Hematopoietic multipotent progenitor cell treated with erythropoietin and hydrocortisone succinate and interleukin-3 and kit ligand, for 8 days (in vitro differentiated cells): ENCODE measurements around the gene TDRD9.

ENCODE experiments used
- DNase-seq: peaks from one replicate; pipeline ENCODE4 v3.0.0-alpha.2; 2015

Gene TDRD9

GRCh38 chr14:103925316-103925715, 2.9 kb upstream of the TDRD9 start:
- DNase-seq, result peak; percentile 19

- DNase-seq, result no peak
Observed at GRCh38 chr14:103927566-103927965, 690 bp upstream of the TDRD9 start.

- DNase-seq, result no peak
Observed at GRCh38 chr14:103930051-103930604, 1.9 kb downstream of the TDRD9 start.

DNA sequence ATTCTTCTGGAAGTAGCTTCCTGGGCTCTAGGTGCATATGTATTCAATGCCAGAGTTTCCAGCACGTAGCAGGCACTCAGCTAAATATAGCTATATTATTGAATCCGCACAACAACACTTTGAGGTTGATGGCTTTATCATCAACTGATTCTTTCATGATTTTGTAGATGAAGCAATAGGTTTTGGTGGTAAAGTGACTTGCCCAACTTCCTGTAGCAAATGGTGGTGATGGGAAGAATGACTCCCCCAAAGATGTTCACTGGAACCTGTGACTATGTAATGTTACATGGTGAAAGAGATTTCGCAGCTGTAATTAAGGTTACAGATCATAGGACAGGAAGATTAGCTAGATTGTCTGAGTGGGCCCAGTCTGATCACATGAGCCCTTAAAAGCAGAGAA, 3.2 kb downstream of the TDRD9 start:
- DNase-seq, result peak; percentile 15

DNA sequence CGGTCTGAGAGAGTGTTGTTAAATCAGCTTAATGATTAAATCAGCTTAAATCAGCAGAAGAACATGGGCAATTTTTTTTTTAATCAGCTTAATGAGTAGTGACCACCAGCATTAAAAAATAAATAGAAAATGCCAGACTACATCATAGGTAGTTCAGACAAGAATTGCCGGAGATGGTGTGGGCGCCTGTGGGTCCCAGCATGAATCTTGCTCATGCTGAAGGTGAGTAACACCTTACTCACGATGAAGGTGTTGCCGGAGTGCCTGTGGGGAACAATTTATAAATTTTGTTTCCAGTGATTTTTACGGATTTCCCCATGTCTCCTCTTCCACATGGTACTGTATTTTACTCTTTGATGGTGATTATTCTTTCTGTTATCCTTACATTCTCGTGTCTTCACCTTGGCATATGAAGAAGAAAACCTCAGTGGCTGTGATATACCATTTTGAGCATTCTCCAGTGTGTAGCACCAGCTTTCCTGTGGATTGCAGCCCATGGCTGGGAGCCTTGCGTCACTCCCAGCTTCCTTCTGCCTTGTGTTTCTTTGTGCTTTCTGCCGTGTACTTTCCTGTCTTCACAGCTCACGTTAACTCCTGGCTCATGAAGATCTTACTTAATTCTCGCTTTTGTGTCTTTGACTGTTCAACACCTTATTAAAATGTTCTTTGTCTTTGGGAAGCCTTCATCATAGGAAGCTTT, 4.7 kb downstream of the TDRD9 start:
- no peak for DNase-seq

DNA sequence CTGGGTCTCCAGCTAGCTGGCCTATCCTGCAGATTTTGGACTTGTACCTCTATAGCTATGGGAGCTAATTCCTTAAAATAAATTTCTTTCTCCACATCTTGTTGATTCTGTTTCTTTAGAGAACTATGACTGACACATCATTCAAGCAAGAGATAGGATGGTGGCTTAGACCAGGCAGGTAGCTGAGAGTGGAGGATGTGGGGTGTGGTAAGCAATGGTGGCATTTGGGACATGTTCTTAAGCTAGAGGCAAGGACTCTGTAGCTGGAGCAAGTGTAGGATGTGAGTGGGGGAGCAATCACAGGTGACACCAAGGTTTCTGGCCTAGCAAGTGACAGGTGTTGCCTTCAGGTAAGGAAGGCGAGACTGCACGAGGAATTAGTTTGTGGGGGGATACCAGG, 6.8 kb downstream of the TDRD9 start:
- no peak for DNase-seq

DNA sequence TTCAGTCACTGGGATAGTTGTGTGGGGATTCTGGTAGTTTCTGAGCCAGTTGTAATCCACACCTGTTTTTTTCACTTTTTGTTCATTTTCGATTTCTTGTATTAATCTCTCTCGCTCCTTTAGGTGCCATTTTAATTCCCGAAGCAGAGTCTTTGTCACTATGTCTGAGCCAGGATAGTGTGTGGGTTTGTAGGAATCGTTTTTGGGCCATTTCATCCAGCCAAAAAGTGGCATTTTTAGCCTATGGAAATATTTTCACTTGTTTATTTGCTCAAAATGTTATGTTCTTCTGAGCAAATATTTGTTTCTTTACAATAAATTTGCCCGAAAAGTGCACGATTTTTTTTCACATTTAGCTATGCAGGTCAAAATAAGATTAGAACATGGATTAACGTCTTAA, 13.2 kb downstream of the TDRD9 start:
- DNase-seq, result no peak

DNA sequence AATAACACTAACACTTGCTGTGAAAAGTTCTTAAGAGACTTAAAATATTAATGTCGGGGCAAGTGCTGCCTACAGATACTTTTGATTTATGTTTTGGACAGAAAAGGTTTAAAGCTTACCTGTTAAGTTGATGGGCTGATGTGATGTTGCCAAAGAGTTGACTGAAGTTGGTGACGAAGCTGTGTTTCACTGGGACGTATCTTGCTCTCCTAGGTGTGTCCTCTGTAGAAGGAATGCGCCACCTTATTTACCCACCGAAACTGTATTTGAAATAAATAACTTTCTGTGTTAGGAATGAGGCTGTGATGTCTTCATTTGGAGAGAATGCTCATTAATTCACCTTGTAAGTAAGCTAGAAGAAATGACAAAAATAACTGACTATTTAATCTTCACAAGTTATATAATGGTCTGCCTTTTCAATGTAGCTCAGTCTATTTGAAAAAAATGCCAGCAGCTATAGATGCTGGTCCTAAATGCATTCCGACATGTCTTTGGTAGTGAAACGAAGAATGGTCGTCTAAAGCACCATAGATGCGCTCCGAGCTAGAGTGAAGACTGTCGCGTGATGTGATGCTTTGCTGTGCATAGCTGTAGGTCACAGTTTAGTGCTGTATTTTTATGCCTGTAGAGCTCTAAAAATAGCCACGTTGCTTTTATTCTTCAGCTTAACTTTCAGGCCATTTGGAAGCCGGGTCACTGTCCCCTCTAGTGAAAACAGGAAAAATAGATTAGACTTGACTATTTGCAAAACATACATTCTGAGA, 13.9 kb downstream of the TDRD9 start, which contains the start of gene RD3L:
Gene RD3L, minus strand, starts transcription at position 557 of the 764 bp plus-strand sequence. CDS start 834 bp downstream, outside the sequence.
- no peak for DNase-seq

DNA sequence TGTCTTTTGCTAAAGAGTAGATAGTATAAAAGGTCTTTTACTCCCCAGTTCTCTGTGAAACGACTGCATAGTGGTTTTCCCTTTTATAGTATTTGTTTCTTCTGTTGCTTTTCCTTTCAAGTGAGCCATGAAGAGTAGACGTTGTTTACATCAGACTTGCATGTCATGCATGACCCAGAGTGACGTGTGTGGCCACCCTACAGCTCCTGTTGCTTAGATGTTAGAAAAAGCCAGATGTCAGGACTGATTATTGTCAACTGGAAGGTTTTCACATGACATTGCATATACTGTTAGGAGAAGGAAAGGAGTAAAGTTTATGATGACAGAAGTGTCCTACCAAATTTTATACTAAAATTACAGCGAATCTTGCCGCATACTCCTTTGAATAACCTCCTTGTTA, 15.4 kb downstream of the TDRD9 start:
- DNase-seq, result peak; percentile 64

- DNase-seq, result no peak
Observed at GRCh38 chr14:103946975-103947374, 18.7 kb downstream of the TDRD9 start.

- DNase-seq, result no peak
Observed at GRCh38 chr14:103948442-103948841, 20.2 kb downstream of the TDRD9 start.

- no peak for DNase-seq
Observed at GRCh38 chr14:103949131-103949790, 21.0 kb downstream of the TDRD9 start.

GRCh38 chr14:103960457-103961055, 32.3 kb downstream of the TDRD9 start:
- DNase-seq, result no peak

GRCh38 chr14:103961928-103962578, 33.8 kb downstream of the TDRD9 start:
- no peak for DNase-seq

DNA sequence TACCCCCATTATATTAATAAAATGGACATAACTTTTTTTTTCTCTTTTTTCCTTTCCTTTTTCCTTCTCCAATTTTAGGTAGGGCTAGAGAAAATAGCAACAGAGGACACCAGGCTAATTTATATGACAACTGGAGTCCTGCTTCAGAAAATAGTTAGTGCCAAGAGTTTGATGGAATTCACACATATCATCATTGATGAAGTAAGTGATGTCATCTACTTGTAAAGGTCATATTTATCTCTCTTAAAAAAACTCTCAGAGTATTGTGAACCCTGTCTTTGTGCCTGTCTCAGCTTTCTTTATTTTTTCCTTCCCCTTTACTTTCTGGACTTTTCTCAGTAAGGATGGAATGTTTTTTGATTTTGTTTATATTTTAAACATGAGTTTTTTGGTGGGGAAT, 38.4 kb downstream of the TDRD9 start:
- no peak for DNase-seq

GRCh38 chr14:103969961-103970360, 41.7 kb downstream of the TDRD9 start:
- no peak for DNase-seq

DNA sequence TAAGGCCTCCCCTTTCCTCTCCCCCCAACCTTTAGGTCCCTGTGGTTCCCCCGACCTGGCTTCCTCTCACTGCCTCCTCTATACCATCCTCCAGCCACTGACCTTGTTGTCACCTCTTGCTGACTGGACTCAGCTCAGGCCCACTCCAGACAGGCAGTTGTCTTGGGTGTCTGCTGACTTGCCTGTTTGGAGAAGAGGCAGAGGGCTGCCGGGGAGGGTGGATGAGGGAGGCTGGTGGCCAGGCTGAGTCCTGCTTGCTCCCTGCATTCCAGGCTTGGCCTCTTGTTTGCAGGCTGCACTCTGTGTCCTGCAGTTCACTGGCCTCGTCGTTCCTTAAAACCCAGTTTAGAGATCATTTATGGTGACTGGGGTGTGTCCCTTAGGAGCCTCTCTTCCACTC, 45.1 kb downstream of the TDRD9 start:
- DNase-seq, result no peak

GRCh38 chr14:103974575-103974974, 46.3 kb downstream of the TDRD9 start:
- DNase-seq, result no peak

- peak; percentile 41 for DNase-seq
Observed at GRCh38 chr14:103980623-103981238, 52.5 kb downstream of the TDRD9 start.

GRCh38 chr14:103984196-103984595, 55.9 kb downstream of the TDRD9 start:
- no peak for DNase-seq

- no peak for DNase-seq
Observed at GRCh38 chr14:103989034-103989433, 60.8 kb downstream of the TDRD9 start.

GRCh38 chr14:103989964-103990363, 61.7 kb downstream of the TDRD9 start:
- no peak for DNase-seq
